CD4-positive, alpha-beta T cell treated with Interleukin-15 for 4 hours (primary cell): Measurements from ENCODE around the gene TMPRSS2.

Source experiments
- DNase-seq: peaks from one replicate; pipeline ENCODE4 v3.0.0-alpha.2; 2020; ENCODE audit warnings: low spot score

TMPRSS2 gene

GRCh38 chr21:41509733-41510132 is 1.8 kb upstream of the TMPRSS2 start:
- no peak for DNase-seq

- DNase-seq = no peak
Measured at GRCh38 chr21:41509145-41509496, 1.2 kb upstream of the TMPRSS2 start.

GRCh38 chr21:41508415-41509144 is 622 bp upstream of the TMPRSS2 start:
- no peak for DNase-seq

- no peak for DNase-seq
Measured at GRCh38 chr21:41506611-41507520, 1.1 kb downstream of the TMPRSS2 start.

GRCh38 chr21:41506005-41506594 is 1.9 kb downstream of the TMPRSS2 start:
- no peak for DNase-seq

- DNase-seq = no peak
Measured at GRCh38 chr21:41504030-41504429, 3.9 kb downstream of the TMPRSS2 start.

DNA sequence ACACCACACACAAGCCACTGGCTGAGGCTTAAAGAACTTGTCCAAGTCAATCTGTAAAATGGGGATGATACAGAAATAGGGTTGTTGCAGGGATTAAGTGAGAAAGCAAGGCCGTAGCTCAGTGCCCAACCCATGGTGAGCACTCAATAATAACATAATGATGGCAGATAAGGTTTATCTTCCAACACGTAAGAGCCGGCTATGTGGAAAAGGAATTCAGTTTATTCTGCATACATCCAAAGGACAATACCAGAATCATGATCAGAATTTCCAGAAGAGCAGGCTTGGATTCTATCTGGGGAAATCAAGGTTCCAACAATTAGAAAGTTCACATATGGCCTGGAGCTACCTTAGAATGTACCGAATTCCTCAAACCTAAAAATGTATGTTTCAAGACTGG is 4.6 kb downstream of the TMPRSS2 start:
- DNase-seq = no peak

GRCh38 chr21:41501919-41502318 is 6.0 kb downstream of the TMPRSS2 start:
- DNase-seq = no peak

DNA sequence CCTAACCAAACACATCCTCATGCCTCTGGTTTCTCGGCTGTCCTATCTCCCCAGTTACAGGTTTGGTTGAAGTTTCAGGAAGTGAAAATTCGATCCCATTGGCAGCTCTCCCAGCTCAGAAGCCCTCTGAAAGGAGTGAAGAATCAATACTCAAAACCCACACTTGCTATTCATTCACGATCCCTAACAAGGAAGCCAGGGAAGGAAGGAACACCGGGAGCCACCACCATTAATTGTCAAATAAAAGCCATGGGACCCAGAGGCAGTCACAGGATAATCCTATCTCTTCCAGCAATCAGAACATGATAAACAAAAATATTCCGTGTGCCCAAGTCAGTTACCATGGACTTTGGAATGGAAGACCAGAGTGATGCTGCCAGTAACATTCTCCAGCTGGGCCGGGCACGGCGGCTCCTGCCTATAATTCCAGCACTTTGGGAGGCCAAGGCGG is 7.0 kb downstream of the TMPRSS2 start:
- DNase-seq = no peak

GRCh38 chr21:41500363-41500762 is 7.6 kb downstream of the TMPRSS2 start:
- DNase-seq = no peak

DNA sequence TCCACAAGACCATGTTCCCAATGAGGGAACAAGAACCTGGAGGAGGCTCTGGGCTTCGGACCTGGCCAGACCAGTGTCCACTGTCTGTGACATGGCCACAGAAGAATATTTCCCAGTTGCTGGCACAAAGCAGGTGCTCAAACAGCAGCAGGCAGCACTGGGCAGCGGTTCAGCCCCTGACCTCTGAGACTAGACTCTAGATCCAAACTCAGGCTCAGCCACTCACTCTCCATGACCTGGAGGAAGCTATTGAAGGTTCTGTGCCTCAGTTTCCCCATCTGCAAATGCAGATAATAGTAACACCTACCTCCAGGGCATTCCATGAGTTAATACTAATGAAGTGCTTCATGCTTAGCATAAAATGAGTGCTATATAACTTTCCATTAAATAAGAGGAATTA is 8.0 kb downstream of the TMPRSS2 start:
- DNase-seq = no peak

DNA sequence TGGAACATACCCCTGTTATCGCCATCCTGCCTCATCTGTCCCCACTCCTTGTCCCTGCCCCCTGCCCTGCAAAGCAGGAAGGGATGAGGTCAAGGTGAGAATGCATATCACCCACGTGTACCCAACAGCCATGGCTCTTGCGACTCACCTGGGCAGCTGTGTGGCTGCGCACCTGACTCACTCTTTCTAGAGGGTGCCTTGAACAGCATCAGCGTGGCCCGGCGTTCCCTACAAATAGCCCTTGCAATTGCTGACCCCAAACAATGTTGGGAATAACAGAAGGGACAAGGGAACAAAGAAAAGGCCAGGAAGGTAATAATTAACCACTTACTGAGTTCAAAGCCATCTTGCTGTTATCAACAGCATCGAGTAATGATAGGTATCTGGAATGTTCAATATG is 10.2 kb downstream of the TMPRSS2 start:
- DNase-seq = no peak

DNA sequence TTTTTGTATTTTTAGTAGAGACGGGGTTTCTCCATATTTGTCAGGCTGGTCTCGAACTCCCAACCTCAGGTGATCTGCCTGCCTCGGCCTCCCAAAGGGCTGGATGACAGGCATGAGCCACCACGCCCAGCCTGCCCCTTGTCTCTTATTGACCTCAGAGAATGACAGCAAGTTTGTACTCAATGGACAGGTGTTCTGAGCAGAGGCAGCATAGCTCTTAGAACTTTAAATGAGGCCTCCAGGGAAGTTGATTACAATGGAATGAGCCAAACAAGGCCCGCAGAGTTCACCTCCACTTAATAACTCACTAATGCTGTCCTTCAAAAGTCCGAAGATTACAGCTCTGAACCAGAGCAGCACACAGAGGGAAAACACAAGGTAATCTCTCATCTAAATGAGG is 10.9 kb downstream of the TMPRSS2 start:
- DNase-seq = no peak

GRCh38 chr21:41494242-41494641 is 13.7 kb downstream of the TMPRSS2 start:
- DNase-seq = no peak

DNA sequence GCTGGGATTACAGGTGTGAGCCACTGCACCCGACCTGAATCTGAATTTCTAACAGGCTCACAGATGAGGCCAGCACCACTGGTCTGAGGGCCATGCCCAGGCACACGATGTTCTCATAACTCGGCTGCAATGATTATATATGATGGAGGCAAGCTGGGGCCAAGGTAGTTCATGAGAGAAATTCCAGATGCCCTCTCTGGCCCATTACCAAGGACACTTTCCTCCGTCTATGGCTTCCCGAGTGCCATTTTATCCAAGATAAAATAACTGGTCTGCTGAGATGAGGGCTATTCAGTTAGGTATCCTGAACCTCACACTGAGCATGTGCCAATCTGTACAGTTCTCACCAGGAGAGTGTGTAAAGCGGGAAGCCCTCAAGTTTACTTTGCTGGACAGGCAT is 16.5 kb downstream of the TMPRSS2 start:
- no peak for DNase-seq

GRCh38 chr21:41490330-41490729 is 17.6 kb downstream of the TMPRSS2 start:
- no peak for DNase-seq

DNA sequence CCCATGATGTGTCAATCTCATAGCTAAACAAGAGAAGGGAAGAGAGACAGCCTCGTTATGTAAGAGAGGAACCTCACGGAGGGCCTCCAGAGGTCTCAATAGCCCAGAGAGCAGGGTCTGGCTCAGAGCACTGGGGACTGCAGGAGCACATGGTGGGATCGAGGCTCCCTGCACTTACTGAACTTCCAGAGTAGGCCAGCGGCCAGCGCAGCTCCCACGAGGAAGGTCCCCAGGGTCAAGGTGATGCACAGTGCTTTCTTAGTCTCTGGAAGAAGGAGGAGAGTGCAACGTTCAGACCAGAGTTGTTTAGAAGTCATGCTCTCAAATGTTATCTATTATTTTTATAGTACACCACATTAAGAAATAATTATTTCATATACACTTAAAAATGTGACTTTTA is 18.6 kb downstream of the TMPRSS2 start:
- no peak for DNase-seq

DNA sequence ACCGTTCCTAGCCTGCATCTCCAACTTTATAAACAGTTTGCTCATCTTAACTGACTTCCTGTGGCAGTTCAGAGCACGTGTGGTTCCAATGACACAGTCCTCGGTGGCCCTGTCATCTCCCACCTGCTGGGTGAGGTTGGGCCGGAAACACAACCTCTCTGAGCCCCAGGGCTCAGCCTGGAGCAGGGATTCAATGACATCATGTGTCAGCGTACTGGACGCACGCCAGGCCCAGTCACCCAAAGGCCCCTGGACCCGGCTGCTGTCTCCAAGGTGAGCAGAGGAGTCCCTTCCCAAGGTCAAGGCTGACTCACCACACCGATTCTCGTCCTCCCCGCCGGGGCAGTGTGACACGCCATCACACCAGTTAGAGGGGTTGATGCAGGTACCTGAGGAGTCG is 19.9 kb downstream of the TMPRSS2 start:
- DNase-seq = no peak

DNA sequence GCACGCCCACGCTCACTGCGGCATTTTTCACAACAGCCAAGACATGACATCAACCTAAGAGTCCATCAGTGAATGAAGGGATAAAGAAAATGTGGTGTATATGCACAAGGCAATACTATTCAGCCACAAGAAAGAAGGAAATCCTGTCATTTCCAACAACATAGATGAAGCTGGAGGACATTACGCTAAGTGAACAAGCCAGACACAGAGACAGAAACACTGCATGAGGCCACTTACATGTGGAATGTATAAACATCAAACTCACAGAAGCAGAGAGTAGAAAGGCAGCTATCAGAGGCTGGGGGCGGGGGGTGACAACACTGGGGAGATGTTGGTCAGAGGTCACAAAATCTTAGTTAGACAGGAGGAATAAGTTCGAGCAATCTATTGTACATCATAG is 20.9 kb downstream of the TMPRSS2 start:
- DNase-seq = no peak

- DNase-seq = no peak
Measured at GRCh38 chr21:41483973-41484372, 24.0 kb downstream of the TMPRSS2 start.

DNA sequence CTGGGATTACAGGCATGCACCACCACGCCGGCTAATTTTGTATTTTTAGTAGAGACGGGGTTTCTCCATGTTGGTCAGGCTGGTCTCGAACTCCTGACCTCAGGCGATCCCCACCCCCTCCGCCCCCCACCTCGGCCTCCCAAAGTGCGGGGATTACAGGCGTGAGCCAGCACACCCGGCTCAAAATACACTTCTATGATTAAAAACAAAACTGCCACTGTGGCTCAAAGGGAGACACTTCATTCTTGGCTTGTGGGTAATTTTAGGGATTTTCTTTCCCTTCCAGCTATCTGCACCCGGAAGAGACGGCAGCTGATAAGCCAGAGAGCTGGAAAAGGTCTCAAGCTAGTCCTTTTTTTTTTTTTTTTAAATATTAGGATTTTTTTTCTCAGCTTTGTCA is 24.5 kb downstream of the TMPRSS2 start:
- DNase-seq = no peak

GRCh38 chr21:41482980-41483379 is 25.0 kb downstream of the TMPRSS2 start:
- DNase-seq = no peak

DNA sequence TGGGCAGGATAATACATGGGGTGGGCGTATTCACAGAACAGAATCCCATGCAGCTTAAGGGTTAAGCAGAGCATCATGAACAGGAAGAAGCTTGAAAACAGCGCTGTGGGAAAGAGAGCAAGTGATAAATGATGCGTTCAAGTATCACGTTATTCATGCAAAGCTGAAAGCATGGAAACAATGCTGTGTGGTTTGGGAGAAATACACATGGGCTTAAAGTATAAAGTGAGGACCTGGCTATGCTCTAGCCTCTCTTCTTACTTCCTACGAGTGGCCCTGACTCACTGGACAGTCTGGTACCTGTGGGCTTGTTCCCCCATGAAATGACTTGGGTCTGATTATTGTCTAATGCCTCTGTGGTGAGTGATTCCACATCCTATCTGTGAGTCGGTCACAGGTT is 25.7 kb downstream of the TMPRSS2 start:
- DNase-seq = no peak
